ENCODE results near the gene ALAS1.

The ALAS1 gene

GRCh38 chr3:52256159-52256558 is 58.2 kb downstream of the ALAS1 start:
- DNase-seq = no peak

- no peak for DNase-seq
Observed at GRCh38 chr3:52256622-52257021, 58.7 kb downstream of the ALAS1 start.

GRCh38 chr3:52257911-52258310 is 60.0 kb downstream of the ALAS1 start:
- DNase-seq = no peak

GRCh38 chr3:52259035-52259434 is 61.1 kb downstream of the ALAS1 start:
- DNase-seq = no peak

- DNase-seq = no peak
Observed at GRCh38 chr3:52259448-52259847, 61.5 kb downstream of the ALAS1 start.

- no peak for DNase-seq
Observed at GRCh38 chr3:52262447-52262846, 64.5 kb downstream of the ALAS1 start.
